Left lung (tissue), 10 donors: ENCODE measurements around the gene TYMP. TPM values are rescaled to one million over a fixed set of nuclear protein-coding genes. Genes with fewer than 3 reads are reported as not detected.

Source experiments
- ATAC-seq: fragments of 200-7000 bp; cut with Tn5 transposase; one replicate; pipeline ENCODE4 v1.9.1; 2020; ENCODE audit warnings: moderate library complexity
- DNase-seq, 4 donors: peaks; one replicate each; pipeline ENCODE4 v3.0.0-alpha.2; 2013 to 2020
- H3K27ac ChIP-seq, 2 donors: fragments of 200-600 bp; sonication (generic) in 1 of 2; one replicate each; pipeline versions ENCODE4 v1.5.0 to v1.8.0; 2020 to 2021
- H3K27me3 ChIP-seq, 2 donors: fragments of 200-600 bp; sonication (generic) in 1 of 2; one replicate each; pipeline versions ENCODE4 v1.5.0 to v1.8.0; 2020 to 2021
- H3K36me3 ChIP-seq, 2 donors: fragments of 200-600 bp; sonication (generic) in 1 of 2; one replicate each; pipeline versions ENCODE4 v1.5.0 to v1.8.0; 2020 to 2021
- H3K4me1 ChIP-seq, 2 donors: fragments of 200-600 bp; one replicate each; pipeline ENCODE4 v1.8.0; 2021
- H3K4me3 ChIP-seq, 2 donors: fragments of 200-600 bp; sonication (generic) in 1 of 2; one replicate each; pipeline versions ENCODE4 v1.5.0 to v1.8.0; 2020 to 2021; ENCODE audit warnings: mild to moderate bottlenecking in 1 of 2
- H3K9me3 ChIP-seq, 2 donors: fragments of 200-600 bp; sonication (generic) in 1 of 2; one replicate each; pipeline versions ENCODE4 v1.5.0 to v1.8.0; 2020 to 2021
- CTCF ChIP-seq, 2 donors: fragments of 200-600 bp; sonication (generic) in 1 of 2; IDR thresholded peaks; one replicate each; pipeline versions ENCODE4 v1.5.0 to v1.8.0; 2021; ENCODE audit warnings: antibody characterized with exemption in 2 of 2
- intact Hi-C, 2 donors: fragments of 100-400 bp; cut with DNase I; formaldehyde crosslinking; loops; one replicate each; pipeline versions ENCODE4 v1.11.2 to v1.14.2; 2022
- polyA plus RNA-seq, 6 donors: library from polyadenylated mRNA; unstranded; fragments of 120-200 nt; gene quantifications; one replicate each; pipeline ENCODE4 v1.2.1, GENCODE V29; 2013; ENCODE audit not compliant: insufficient read length in 6 of 6
- total RNA-seq, 2 donors: library from RNA; stranded (reverse); fragmentation: NEBNext Ultra II Directional; extraction: Animal tissue kit (Norgen Biotek cat#: 25700); gene quantifications; one replicate each; pipeline ENCODE4 v1.2.1, GENCODE V29; 2021
- donor health status: DM: no; HTN: yes; CAD: no.
- donor health status: DM: no; HTN: no; CAD: no.

The TYMP gene
- total and polyA plus RNA-seq, 8 donors: 2.6 to 256 (median 3.7) TPM

GRCh38 chr22:50569896-50570535 lies 40.2 kb upstream of the TYMP start:
- no peak overlapping the region for H3K27ac ChIP-seq
- no peak overlapping the region for H3K4me3 ChIP-seq
- H3K9me3 ChIP-seq: no peaks in the 10 kb centered on the region
- TF ChIP-seq CTCF (IDR thresholded peaks at IDR 0.05): no peak
- intact Hi-C loops: no loop called here
- no peaks in the 10 kb centered on the region for H3K27me3 ChIP-seq
- H3K36me3 ChIP-seq: peaks cover 0 to 63% of the 10 kb centered on the region in 2 donors
- ATAC-seq (no peak), DNase-seq (no peak)
- H3K4me1 ChIP-seq: no peaks in the 10 kb centered on the region

GRCh38 chr22:50569041-50569459 lies 39.2 kb upstream of the TYMP start:
- H3K9me3 ChIP-seq: no peaks in the 10 kb centered on the region
- ATAC-seq (no peak), DNase-seq (no peak)
- intact Hi-C loops: no loop called here
- H3K27me3 ChIP-seq: no peaks in the 10 kb centered on the region
- H3K4me3 ChIP-seq: no peak overlapping the region
- H3K36me3 ChIP-seq: peaks cover 0 to 61% of the 10 kb centered on the region in 2 donors
- no peak overlapping the region for H3K27ac ChIP-seq
- no peaks in the 10 kb centered on the region for H3K4me1 ChIP-seq
- no peak for TF ChIP-seq CTCF (IDR thresholded peaks at IDR 0.05)

GRCh38 chr22:50568626-50569025 lies 38.8 kb upstream of the TYMP start:
- DNase-seq: no peak
- Histone ChIP-seq H3K4me3 (no peak overlapping the region), H3K36me3 (peaks cover 0 to 57% of the 10 kb centered on the region in 2 donors), H3K4me1 (peaks cover 0 to 4% of the 10 kb centered on the region in 2 donors), H3K9me3 (no peaks in the 10 kb centered on the region), H3K27ac (no peak overlapping the region), H3K27me3 (no peaks in the 10 kb centered on the region)
- TF ChIP-seq CTCF (IDR thresholded peaks at IDR 0.05): no peak
- intact Hi-C loops: no loop called here
- no peak for ATAC-seq

- Histone ChIP-seq H3K27ac (no peak overlapping the region), H3K4me3 (no peak overlapping the region), H3K36me3 (peaks cover 0 to 49% of the 10 kb centered on the region in 2 donors), H3K4me1 (peaks cover 0 to 8% of the 10 kb centered on the region in 2 donors), H3K27me3 (no peaks in the 10 kb centered on the region), H3K9me3 (no peaks in the 10 kb centered on the region)
- DNase-seq: no peak
- intact Hi-C loops: no loop called here
- no peak for TF ChIP-seq CTCF (IDR thresholded peaks at IDR 0.05)
- no peak for ATAC-seq
Observed at GRCh38 chr22:50567721-50568252, 38.0 kb upstream of the TYMP start.

- no peak for ATAC-seq
Observed at GRCh38 chr22:50564289-50564688, 34.5 kb upstream of the TYMP start.

More at GRCh38 chr22:50564289-50564688, 34.5 kb upstream of the TYMP start:
- H3K4me1 ChIP-seq: peaks cover 0 to 8% of the 10 kb centered on the region in 2 donors
- no peak for DNase-seq
- no peak overlapping the region for H3K4me3 ChIP-seq
- H3K36me3 ChIP-seq: peaks cover 0 to 14% of the 10 kb centered on the region in 2 donors
- no peaks in the 10 kb centered on the region for H3K27me3 ChIP-seq
- H3K9me3 ChIP-seq: no peaks in the 10 kb centered on the region
- no peak overlapping the region for H3K27ac ChIP-seq
- intact Hi-C loops: no loop called here
- TF ChIP-seq CTCF (IDR thresholded peaks at IDR 0.05): no peak
